GM23338 (cell line): ENCODE data around the gene MOK. TPM values are rescaled to one million over a fixed set of nuclear protein-coding genes. Genes with fewer than 3 reads are reported as not detected.

Experiments used
- ATAC-seq: fragments of 200-7000 bp; cut with Tn5 transposase; 3 replicates; pipeline ENCODE4 v1.9.1; 2020
- DNase-seq: peaks from one replicate; pipeline ENCODE4 v3.0.0-alpha.2; 2015; ENCODE audit warnings: low spot score
- H2AFZ ChIP-seq: fragments of 200-600 bp; sonication (generic); 2 replicates; pipeline ENCODE4 v1.8.0; 2016; ENCODE audit warnings: antibody characterized with exemption, mild to moderate bottlenecking, moderate library complexity
- H3F3A ChIP-seq: fragments of 200-600 bp; sonication (generic); replicated peaks from 2 replicates; pipeline ENCODE4 v1.8.0; 2017; ENCODE audit warnings: antibody characterized with exemption, mixed run types, low read depth
- H3K27ac ChIP-seq: fragments of 200-600 bp; sonication (generic); 2 replicates; pipeline ENCODE4 v1.6.1; 2016; ENCODE audit warnings: low read depth
- H3K27me3 ChIP-seq: fragments of 200-600 bp; sonication (generic); 2 replicates; pipeline ENCODE4 v1.8.0; 2016; ENCODE audit warnings: mild to moderate bottlenecking, mixed run types, moderate library complexity; ENCODE audit not compliant: insufficient read depth
- H3K36me3 ChIP-seq: fragments of 200-600 bp; sonication (generic); 2 replicates; pipeline ENCODE4 v1.8.0; 2016; ENCODE audit warnings: mild to moderate bottlenecking; ENCODE audit not compliant: insufficient read depth
- H3K4me1 ChIP-seq: fragments of 200-600 bp; sonication (generic); 2 replicates; pipeline ENCODE4 v1.8.0; 2016; ENCODE audit warnings: mild to moderate bottlenecking, moderate library complexity; ENCODE audit not compliant: insufficient read depth
- H3K4me2 ChIP-seq: fragments of 200-600 bp; sonication (generic); 2 replicates; pipeline ENCODE4 v1.7.1; 2017; ENCODE audit warnings: mixed run types
- H3K4me3 ChIP-seq: fragments of 200-600 bp; sonication (generic); 2 replicates; pipeline ENCODE4 v1.6.1; 2016; ENCODE audit warnings: mixed run types
- H3K79me2 ChIP-seq: fragments of 200-600 bp; sonication (generic); replicated peaks from 2 replicates; pipeline ENCODE4 v1.8.0; 2017; ENCODE audit warnings: mild to moderate bottlenecking; ENCODE audit not compliant: insufficient read depth
- H3K9me2 ChIP-seq: fragments of 200-600 bp; sonication (generic); 2 replicates; pipeline ENCODE4 v1.8.0; 2017; ENCODE audit not compliant: insufficient read depth
- H4K20me1 ChIP-seq: fragments of 200-600 bp; sonication (generic); replicated peaks from 2 replicates; pipeline ENCODE4 v1.8.0; 2017; ENCODE audit warnings: mild to moderate bottlenecking; ENCODE audit not compliant: insufficient read depth
- H3K27ac Mint-ChIP-seq: 2 replicates; pipeline ENCODE4 v1.8.0; 2020; ENCODE audit warnings: inconsistent platforms, mild to moderate bottlenecking, moderate library complexity, mixed read lengths
- H3K27me3 Mint-ChIP-seq: 3 replicates; pipeline ENCODE4 v1.8.0; 2022; ENCODE audit warnings: low read depth, mild to moderate bottlenecking, moderate library complexity, mixed read lengths, inconsistent platforms; ENCODE audit not compliant: insufficient read depth, poor library complexity
- H3K36me3 Mint-ChIP-seq: 3 replicates; pipeline ENCODE4 v1.8.0; 2021; ENCODE audit warnings: low read depth, mild to moderate bottlenecking, inconsistent platforms, moderate library complexity, mixed read lengths
- H3K4me1 Mint-ChIP-seq: 3 replicates; pipeline ENCODE4 v1.8.0; 2020; ENCODE audit warnings: mild to moderate bottlenecking, inconsistent platforms, mixed read lengths
- H3K4me3 Mint-ChIP-seq: 3 replicates; pipeline ENCODE4 v1.8.0; 2021; ENCODE audit warnings: moderate library complexity, mild to moderate bottlenecking, inconsistent platforms, mixed read lengths
- H3K9me3 Mint-ChIP-seq: 3 replicates; pipeline ENCODE4 v1.8.0; 2020; ENCODE audit warnings: moderate library complexity, mild to moderate bottlenecking, inconsistent platforms, mixed read lengths
- EZH2 ChIP-seq: fragments of 200-600 bp; sonication (generic); IDR thresholded peaks from one replicate; pipeline ENCODE4 v1.8.0; 2017; ENCODE audit warnings: antibody characterized with exemption, mild to moderate bottlenecking, low read depth; ENCODE audit not compliant: unreplicated experiment
- EZH2phosphoT487 ChIP-seq: fragments of 200-600 bp; sonication (generic); IDR thresholded peaks from one replicate; pipeline ENCODE4 v1.8.1; 2018; ENCODE audit warnings: antibody characterized with exemption; ENCODE audit not compliant: unreplicated experiment
- NANOG ChIP-seq: IDR thresholded peaks from 2 replicates; pipeline ENCODE4 v1.6.1; 2016; ENCODE audit warnings: antibody characterized with exemption, borderline replicate concordance
- STAT1 ChIP-seq: IDR thresholded peaks from one replicate; pipeline ENCODE4 v1.6.1; 2016; ENCODE audit warnings: antibody characterized with exemption; ENCODE audit not compliant: unreplicated experiment
- polyA plus RNA-seq: library from polyadenylated mRNA; unstranded; fragments of >200 nt; fragmentation: Nextera tagmentation; extraction: Ambion mirVana; gene quantifications from 2 replicates; pipeline ENCODE4 v1.2.1, GENCODE V29; 2016
- total RNA-seq: library from RNA; depleted of rRNA; stranded (reverse); fragments of >200 nt; shearing (Covaris generic); gene quantifications from 2 replicates; pipeline ENCODE4 v1.2.3, GENCODE V29; 2014
- TF ChIP-seq, protein P1 (sequence below): fragments of 250-450 bp; sonication (Bioruptor Pico); IDR thresholded peaks from 2 replicates; pipeline ENCODE4 v1.5.0; 2020; ENCODE audit warnings: mild to moderate bottlenecking, moderate library complexity

MOK gene
- total and polyA plus RNA-seq, 2 experiments from 2014 or later = 3.1 TPM

DNA sequence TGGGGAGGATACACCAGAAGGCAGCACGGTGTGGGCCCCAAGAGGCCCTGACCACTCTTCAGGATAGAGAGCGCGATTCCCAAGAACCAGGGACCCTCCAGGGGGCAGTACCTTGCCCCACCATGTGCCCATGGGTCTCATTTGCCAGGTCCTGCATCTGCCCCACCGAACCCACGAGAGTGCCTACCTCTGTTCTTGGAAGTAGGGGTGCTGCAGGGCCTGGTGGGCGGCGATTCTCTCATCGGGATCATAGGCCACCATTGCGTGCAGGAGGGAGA is 72.7 kb downstream of the MOK start (continued):
- TF ChIP-seq, protein P1, sequence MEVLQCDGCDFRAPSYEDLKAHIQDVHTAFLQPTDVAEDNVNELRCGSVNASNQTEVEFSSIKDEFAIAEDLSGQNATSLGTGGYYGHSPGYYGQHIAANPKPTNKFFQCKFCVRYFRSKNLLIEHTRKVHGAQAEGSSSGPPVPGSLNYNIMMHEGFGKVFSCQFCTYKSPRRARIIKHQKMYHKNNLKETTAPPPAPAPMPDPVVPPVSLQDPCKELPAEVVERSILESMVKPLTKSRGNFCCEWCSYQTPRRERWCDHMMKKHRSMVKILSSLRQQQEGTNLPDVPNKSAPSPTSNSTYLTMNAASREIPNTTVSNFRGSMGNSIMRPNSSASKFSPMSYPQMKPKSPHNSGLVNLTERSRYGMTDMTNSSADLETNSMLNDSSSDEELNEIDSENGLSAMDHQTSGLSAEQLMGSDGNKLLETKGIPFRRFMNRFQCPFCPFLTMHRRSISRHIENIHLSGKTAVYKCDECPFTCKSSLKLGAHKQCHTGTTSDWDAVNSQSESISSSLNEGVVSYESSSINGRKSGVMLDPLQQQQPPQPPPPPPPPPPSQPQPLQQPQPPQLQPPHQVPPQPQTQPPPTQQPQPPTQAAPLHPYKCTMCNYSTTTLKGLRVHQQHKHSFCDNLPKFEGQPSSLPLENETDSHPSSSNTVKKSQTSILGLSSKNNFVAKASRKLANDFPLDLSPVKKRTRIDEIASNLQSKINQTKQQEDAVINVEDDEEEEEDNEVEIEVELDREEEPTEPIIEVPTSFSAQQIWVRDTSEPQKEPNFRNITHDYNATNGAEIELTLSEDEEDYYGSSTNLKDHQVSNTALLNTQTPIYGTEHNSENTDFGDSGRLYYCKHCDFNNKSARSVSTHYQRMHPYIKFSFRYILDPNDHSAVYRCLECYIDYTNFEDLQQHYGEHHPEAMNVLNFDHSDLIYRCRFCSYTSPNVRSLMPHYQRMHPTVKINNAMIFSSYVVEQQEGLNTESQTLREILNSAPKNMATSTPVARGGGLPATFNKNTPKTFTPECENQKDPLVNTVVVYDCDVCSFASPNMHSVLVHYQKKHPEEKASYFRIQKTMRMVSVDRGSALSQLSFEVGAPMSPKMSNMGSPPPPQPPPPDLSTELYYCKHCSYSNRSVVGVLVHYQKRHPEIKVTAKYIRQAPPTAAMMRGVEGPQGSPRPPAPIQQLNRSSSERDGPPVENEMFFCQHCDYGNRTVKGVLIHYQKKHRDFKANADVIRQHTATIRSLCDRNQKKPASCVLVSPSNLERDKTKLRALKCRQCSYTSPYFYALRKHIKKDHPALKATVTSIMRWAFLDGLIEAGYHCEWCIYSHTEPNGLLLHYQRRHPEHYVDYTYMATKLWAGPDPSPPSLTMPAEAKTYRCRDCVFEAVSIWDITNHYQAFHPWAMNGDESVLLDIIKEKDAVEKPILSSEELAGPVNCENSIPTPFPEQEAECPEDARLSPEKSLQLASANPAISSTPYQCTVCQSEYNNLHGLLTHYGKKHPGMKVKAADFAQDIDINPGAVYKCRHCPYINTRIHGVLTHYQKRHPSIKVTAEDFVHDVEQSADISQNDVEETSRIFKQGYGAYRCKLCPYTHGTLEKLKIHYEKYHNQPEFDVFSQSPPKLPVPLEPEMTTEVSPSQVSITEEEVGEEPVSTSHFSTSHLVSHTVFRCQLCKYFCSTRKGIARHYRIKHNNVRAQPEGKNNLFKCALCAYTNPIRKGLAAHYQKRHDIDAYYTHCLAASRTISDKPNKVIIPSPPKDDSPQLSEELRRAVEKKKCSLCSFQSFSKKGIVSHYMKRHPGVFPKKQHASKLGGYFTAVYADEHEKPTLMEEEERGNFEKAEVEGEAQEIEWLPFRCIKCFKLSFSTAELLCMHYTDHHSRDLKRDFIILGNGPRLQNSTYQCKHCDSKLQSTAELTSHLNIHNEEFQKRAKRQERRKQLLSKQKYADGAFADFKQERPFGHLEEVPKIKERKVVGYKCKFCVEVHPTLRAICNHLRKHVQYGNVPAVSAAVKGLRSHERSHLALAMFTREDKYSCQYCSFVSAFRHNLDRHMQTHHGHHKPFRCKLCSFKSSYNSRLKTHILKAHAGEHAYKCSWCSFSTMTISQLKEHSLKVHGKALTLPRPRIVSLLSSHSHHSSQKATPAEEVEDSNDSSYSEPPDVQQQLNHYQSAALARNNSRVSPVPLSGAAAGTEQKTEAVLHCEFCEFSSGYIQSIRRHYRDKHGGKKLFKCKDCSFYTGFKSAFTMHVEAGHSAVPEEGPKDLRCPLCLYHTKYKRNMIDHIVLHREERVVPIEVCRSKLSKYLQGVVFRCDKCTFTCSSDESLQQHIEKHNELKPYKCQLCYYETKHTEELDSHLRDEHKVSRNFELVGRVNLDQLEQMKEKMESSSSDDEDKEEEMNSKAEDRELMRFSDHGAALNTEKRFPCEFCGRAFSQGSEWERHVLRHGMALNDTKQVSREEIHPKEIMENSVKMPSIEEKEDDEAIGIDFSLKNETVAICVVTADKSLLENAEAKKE (CRISPR knock-in tag) = no peak
- TF ChIP-seq NANOG (no peak), EZH2 (no peak)

DNA sequence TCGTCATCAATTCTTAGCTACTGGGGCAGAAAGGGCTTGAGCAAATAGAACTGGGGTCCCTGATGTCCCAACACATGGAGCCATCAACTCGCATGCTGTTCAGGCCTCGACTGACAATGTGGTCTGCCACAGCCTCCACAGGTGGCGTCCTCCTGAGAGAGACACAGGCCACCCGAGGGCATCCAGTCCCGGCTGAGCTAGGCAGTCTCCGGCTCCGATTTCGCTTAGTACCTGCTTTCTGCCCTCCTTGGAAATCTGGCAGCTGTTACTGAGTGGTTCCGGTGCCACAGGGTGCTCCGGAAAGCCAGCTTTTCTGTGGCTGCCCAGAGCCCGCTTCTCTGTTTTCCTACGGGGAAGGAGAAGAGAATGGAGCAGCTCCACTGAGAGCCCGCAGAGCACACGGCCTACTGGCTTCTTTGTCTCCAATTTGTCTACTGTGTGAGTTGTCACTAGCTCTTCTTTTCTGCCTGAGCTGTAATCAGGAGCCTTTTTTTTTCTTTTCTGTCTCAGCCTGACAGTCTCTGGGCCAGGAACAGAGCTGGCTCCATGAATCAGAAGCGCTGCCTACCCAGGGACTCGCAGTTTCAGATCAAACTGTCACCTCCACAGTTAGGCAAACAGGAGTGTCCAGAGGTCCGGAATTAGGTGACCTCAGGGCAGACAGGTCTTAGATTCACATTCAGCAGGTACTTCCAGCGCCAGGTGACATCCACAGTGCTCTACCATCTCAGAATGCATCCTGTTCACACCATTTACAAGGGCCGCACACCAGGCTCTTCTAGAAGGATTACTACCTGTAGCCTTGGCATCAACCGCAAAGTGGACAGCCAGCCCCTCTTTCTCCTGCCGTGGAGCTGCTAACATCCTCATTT is 73.3 kb downstream of the MOK start:
- Histone ChIP-seq H3K36me3 (no peaks in the 10 kb centered on the region), H3K79me2 (no peaks in the 10 kb centered on the region), H3K27ac (no peak overlapping the region), H3F3A (no peaks in the 10 kb centered on the region), H3K4me1 (peaks cover 11% of the 10 kb centered on the region), H3K4me3 (no peak overlapping the region), H2AFZ (no peak overlapping the region), H3K27me3 (no peaks in the 10 kb centered on the region), H3K9me2 (no peaks in the 10 kb centered on the region), H3K4me2 (no peak overlapping the region), H4K20me1 (no peaks in the 10 kb centered on the region)
- Mint-ChIP-seq H3K4me3 (no peak overlapping the region), H3K36me3 (no peaks in the 10 kb centered on the region; the same call in 2 of the 3 replicates), H3K9me3 (no peaks in the 10 kb centered on the region), H3K27me3 (peaks cover 5% of the 10 kb centered on the region), H3K27ac (no peak overlapping the region), H3K4me1 (no peaks in the 10 kb centered on the region; the same call in 2 of the 3 replicates)
- DNase-seq = no peak
- TF ChIP-seq EZH2phosphoT487 (no peak), STAT1 (no peak)
- no peak for ATAC-seq
